Measurements from ENCODE around the gene PSTPIP2. TPM values are rescaled to one million over a fixed set of nuclear protein-coding genes. Genes with fewer than 3 reads are reported as not detected.

Gene PSTPIP2
- total RNA-seq, 2 experiments from 2014 or later, result 33.0 to 33.9 TPM

GRCh38 chr18:46046126-46046525 is 25.9 kb downstream of the PSTPIP2 start:
- POLR2A ChIA-PET, result no interaction called here

GRCh38 chr18:46042571-46043123 is 29.4 kb downstream of the PSTPIP2 start:
- ChIA-PET POLR2A (no interaction called here), CTCF (no interaction called here)

More at GRCh38 chr18:46046126-46046525, 25.9 kb downstream of the PSTPIP2 start:
- CTCF ChIA-PET, result interaction anchor here (1.1 kb wide), 1 partner anchor 12 kb away, joined by 3 read pairs; no protein-coding TSS in a partner anchor

- ChIA-PET POLR2A (interaction anchor here (0.6 kb wide), 1 partner anchor 1865 kb away, joined by 5 read pairs; no protein-coding TSS in a partner anchor), CTCF (no interaction called here)
Observed at GRCh38 chr18:46040747-46041104, 31.3 kb downstream of the PSTPIP2 start.

- ChIA-PET CTCF (interaction anchor here (1.0 kb wide), 1 partner anchor 14 kb away, joined by 3 read pairs; no protein-coding TSS in a partner anchor), POLR2A (interaction anchor here (0.6 kb wide), 1 partner anchor 1866 kb away, joined by 5 read pairs; no protein-coding TSS in a partner anchor)
Observed at GRCh38 chr18:46040033-46040746, 31.9 kb downstream of the PSTPIP2 start.

GRCh38 chr18:46037512-46038305 is 34.4 kb downstream of the PSTPIP2 start:
- POLR2A ChIA-PET, result no interaction called here
- CTCF ChIA-PET, result interaction anchor here (0.6 kb wide), 1 partner anchor 61 kb away, joined by 3 read pairs; no protein-coding TSS in a partner anchor

- POLR2A ChIA-PET, result no interaction called here
Observed at GRCh38 chr18:46035696-46036680, 36.1 kb downstream of the PSTPIP2 start.

GRCh38 chr18:46034230-46034629 is 37.8 kb downstream of the PSTPIP2 start:
- POLR2A ChIA-PET, result interaction anchor here (0.6 kb wide), 1 partner anchor 9 kb away, joined by 3 read pairs; no protein-coding TSS in a partner anchor
- CTCF ChIA-PET, result no interaction called here

More at GRCh38 chr18:46035696-46036680, 36.1 kb downstream of the PSTPIP2 start:
- CTCF ChIA-PET, result no interaction called here

- CTCF ChIA-PET, result interaction anchor here (0.6 kb wide), 1 partner anchor 366 kb away, joined by 5 read pairs; no protein-coding TSS in a partner anchor
- POLR2A ChIA-PET, result no interaction called here
Observed at GRCh38 chr18:46031741-46032140, 40.3 kb downstream of the PSTPIP2 start.

GRCh38 chr18:46028536-46028891 is 43.5 kb downstream of the PSTPIP2 start:
- POLR2A ChIA-PET, result no interaction called here

GRCh38 chr18:46019936-46020335 is 52.1 kb downstream of the PSTPIP2 start:
- ChIA-PET POLR2A (no interaction called here), CTCF (no interaction called here)

More at GRCh38 chr18:46028536-46028891, 43.5 kb downstream of the PSTPIP2 start:
- CTCF ChIA-PET, result no interaction called here

GRCh38 chr18:46013484-46014189 is 58.4 kb downstream of the PSTPIP2 start:
- CTCF ChIA-PET, result interaction anchor here (0.6 to 0.9 kb wide), 2 partner anchors 42 to 70 kb away, joined by 3 to 4 read pairs; no protein-coding TSS in a partner anchor

GRCh38 chr18:46010676-46011075 is 61.4 kb downstream of the PSTPIP2 start:
- ChIA-PET CTCF (interaction anchor here (0.6 kb wide), 1 partner anchor 1331 kb away, joined by 3 read pairs; no protein-coding TSS in a partner anchor), POLR2A (no interaction called here)

More at GRCh38 chr18:46013484-46014189, 58.4 kb downstream of the PSTPIP2 start:
- POLR2A ChIA-PET, result interaction anchor here (1.4 kb wide), 1 partner anchor 60 kb away, joined by 6 read pairs; no protein-coding TSS in a partner anchor

GRCh38 chr18:46010050-46010449 is 62.0 kb downstream of the PSTPIP2 start:
- CTCF ChIA-PET, result interaction anchor here (0.6 kb wide), 1 partner anchor 1331 kb away, joined by 3 read pairs; no protein-coding TSS in a partner anchor

GRCh38 chr18:46009125-46009840 is 62.8 kb downstream of the PSTPIP2 start:
- POLR2A ChIA-PET, result no interaction called here
- CTCF ChIA-PET, result no interaction called here

More at GRCh38 chr18:46010050-46010449, 62.0 kb downstream of the PSTPIP2 start:
- POLR2A ChIA-PET, result no interaction called here

GRCh38 chr18:46008531-46008930 is 63.5 kb downstream of the PSTPIP2 start:
- POLR2A ChIA-PET, result no interaction called here
- CTCF ChIA-PET, result no interaction called here

- CTCF ChIA-PET, result no interaction called here
- POLR2A ChIA-PET, result no interaction called here
Observed at GRCh38 chr18:46007165-46007564, 64.9 kb downstream of the PSTPIP2 start.

GRCh38 chr18:46002934-46003333 is 69.1 kb downstream of the PSTPIP2 start:
- ChIA-PET POLR2A (no interaction called here), CTCF (no interaction called here)

GRCh38 chr18:46001892-46002291 is 70.2 kb downstream of the PSTPIP2 start:
- POLR2A ChIA-PET, result no interaction called here
- CTCF ChIA-PET, result no interaction called here
